Caki2 (cell line): ENCODE data around the gene SPRED1. TPM values are rescaled to one million over a fixed set of nuclear protein-coding genes. Genes with fewer than 3 reads are reported as not detected.
A peak's percentile ranks its signal among the peaks of the same experiment; 100 is the strongest.

Source experiments
- DNase-seq: peaks from one replicate; pipeline ENCODE4 v3.0.0-alpha.2; 2015; ENCODE audit warnings: low read depth
- in situ Hi-C: cut with HindIII; loops from 2 replicates; pipeline ENCODE4 v1.10.0; 2016; ENCODE audit warnings: low sequenced_read_pairs, low pct_unique_long_range_greater_than_20kb, mixed read lengths
- total RNA-seq: library from RNA; depleted of rRNA; stranded (reverse); fragments of >200 nt; shearing (Covaris generic); gene quantifications from 2 replicates; pipeline ENCODE4 v1.2.3, GENCODE V29; 2014; ENCODE audit warnings: low replicate concordance; rRNA removed

The SPRED1 gene
- total RNA-seq: 8.5 and 11.2 TPM in 2 replicates

GRCh38 chr15:38252481-38253350 is at the start of gene SPRED1:
SPRED1 (plus strand) TSS chr15:38252836; CDS start chr15:38253186, 350 bp downstream.
- in situ Hi-C loops: no loop called here
- peak; percentile 63 for DNase-seq

GRCh38 chr15:38205526-38206272 is 46.9 kb upstream of the SPRED1 start:
- in situ Hi-C loops: no loop called here
- DNase-seq: no peak

- DNase-seq: no peak
- in situ Hi-C loops: no loop called here
Observed at GRCh38 chr15:38207621-38208020, 45.0 kb upstream of the SPRED1 start.

- no peak for DNase-seq
- in situ Hi-C loops: no loop called here
Observed at GRCh38 chr15:38208206-38208605, 44.4 kb upstream of the SPRED1 start.

GRCh38 chr15:38208779-38209178 is 43.9 kb upstream of the SPRED1 start:
- DNase-seq: no peak
- in situ Hi-C loops: no loop called here

GRCh38 chr15:38211249-38211648 is 41.4 kb upstream of the SPRED1 start:
- in situ Hi-C loops: no loop called here
- DNase-seq: no peak

GRCh38 chr15:38211811-38212210 is 40.8 kb upstream of the SPRED1 start:
- in situ Hi-C loops: no loop called here

GRCh38 chr15:38212729-38213351 is 39.8 kb upstream of the SPRED1 start:
- DNase-seq: no peak

More at GRCh38 chr15:38211811-38212210, 40.8 kb upstream of the SPRED1 start:
- DNase-seq: no peak

GRCh38 chr15:38213356-38213755 is 39.3 kb upstream of the SPRED1 start:
- in situ Hi-C loops: no loop called here
- no peak for DNase-seq

More at GRCh38 chr15:38212729-38213351, 39.8 kb upstream of the SPRED1 start:
- in situ Hi-C loops: no loop called here

- in situ Hi-C loops: no loop called here
- DNase-seq: no peak
Observed at GRCh38 chr15:38215707-38216106, 36.9 kb upstream of the SPRED1 start.

- in situ Hi-C loops: no loop called here
- no peak for DNase-seq
Observed at GRCh38 chr15:38216763-38217162, 35.9 kb upstream of the SPRED1 start.

GRCh38 chr15:38217191-38217595 is 35.4 kb upstream of the SPRED1 start:
- no peak for DNase-seq
- in situ Hi-C loops: no loop called here

- DNase-seq: no peak
- in situ Hi-C loops: no loop called here
Observed at GRCh38 chr15:38217788-38218609, 34.6 kb upstream of the SPRED1 start.

- in situ Hi-C loops: no loop called here
- no peak for DNase-seq
Observed at GRCh38 chr15:38220606-38221273, 31.9 kb upstream of the SPRED1 start.

GRCh38 chr15:38224486-38224885 is 28.1 kb upstream of the SPRED1 start:
- in situ Hi-C loops: no loop called here
- no peak for DNase-seq

GRCh38 chr15:38225381-38225780 is 27.3 kb upstream of the SPRED1 start:
- in situ Hi-C loops: no loop called here
- no peak for DNase-seq

- in situ Hi-C loops: no loop called here
- peak; percentile 93 for DNase-seq
Observed at GRCh38 chr15:38226608-38227266, 25.9 kb upstream of the SPRED1 start.
